Osteoblast (primary cell): ENCODE results near the gene ENOX1. TPM values are rescaled to one million over a fixed set of nuclear protein-coding genes. Genes with fewer than 3 reads are reported as not detected.

ENCODE experiments used
- DNase-seq: peaks from one replicate; pipeline ENCODE4 v3.0.0; 2011; ENCODE audit warnings: low spot score, mixed read lengths; ENCODE audit not compliant: insufficient read length; ENCODE audit errors: missing footprints
- H2AFZ ChIP-seq: 2 replicates; pipeline ENCODE4 v1.6.0; 2011; ENCODE audit warnings: mild to moderate bottlenecking, low read length
- H3K27ac ChIP-seq: 2 replicates; pipeline ENCODE4 v1.5.1; 2011; ENCODE audit warnings: mild to moderate bottlenecking, low read depth, low read length, moderate library complexity
- H3K27me3 ChIP-seq: 2 replicates; pipeline ENCODE4 v1.6.0; 2012; ENCODE audit warnings: mild to moderate bottlenecking, control low read depth, inconsistent platforms, low read length, moderate library complexity; ENCODE audit not compliant: insufficient read depth
- H3K36me3 ChIP-seq: 2 replicates; pipeline ENCODE4 v1.5.1; 2011; ENCODE audit warnings: mild to moderate bottlenecking, low read length, control low read depth, moderate library complexity; ENCODE audit not compliant: insufficient read depth
- H3K4me1 ChIP-seq: 2 replicates; pipeline ENCODE4 v1.5.1; 2011; ENCODE audit warnings: mild to moderate bottlenecking, low read length, control low read depth, moderate library complexity; ENCODE audit not compliant: insufficient read depth
- H3K4me2 ChIP-seq: 2 replicates; pipeline ENCODE4 v1.6.0; 2011; ENCODE audit warnings: mild to moderate bottlenecking, low read length; ENCODE audit not compliant: insufficient read depth
- H3K4me3 ChIP-seq: fragments of 200-600 bp; sonication (generic); 3 replicates; pipeline ENCODE4 v1.5.1; 2012; ENCODE audit warnings: mild to moderate bottlenecking, low read length, inconsistent platforms; ENCODE audit not compliant: insufficient read depth
- H3K79me2 ChIP-seq: 2 replicates; pipeline ENCODE4 v1.6.0; 2012; ENCODE audit warnings: mild to moderate bottlenecking, low read length, control low read depth, inconsistent platforms; ENCODE audit not compliant: insufficient read depth
- H3K9me3 ChIP-seq: 2 replicates; pipeline ENCODE4 v1.5.1; 2011; ENCODE audit warnings: low read depth, low read length, control low read depth
- H4K20me1 ChIP-seq: 2 replicates; pipeline ENCODE4 v1.6.0; 2012; ENCODE audit warnings: mild to moderate bottlenecking, low read length, control low read depth; ENCODE audit not compliant: insufficient read depth
- CTCF ChIP-seq: IDR thresholded peaks from 2 replicates; pipeline ENCODE4 v1.5.1; 2011; ENCODE audit warnings: mild to moderate bottlenecking, low read depth, low read length, moderate library complexity; ENCODE audit errors: extremely low read depth
- total RNA-seq: library from RNA; depleted of rRNA; stranded (reverse); fragments of >200 nt; gene quantifications from 2 replicates; pipeline ENCODE4 v1.2.3, GENCODE V29; 2012

Gene ENOX1
- total RNA-seq, 1 donor = 5.4 TPM

GRCh38 chr13:43238341-43239083 is 548.3 kb downstream of the ENOX1 start:
- Histone ChIP-seq H3K4me1 (peaks cover 4% of the 10 kb centered on the region), H3K4me3 (no peak overlapping the region), H3K4me2 (no peak overlapping the region), H2AFZ (no peak overlapping the region), H3K27me3 (no peaks in the 10 kb centered on the region), H4K20me1 (no peaks in the 10 kb centered on the region), H3K79me2 (no peaks in the 10 kb centered on the region), H3K36me3 (no peaks in the 10 kb centered on the region), H3K9me3 (no peaks in the 10 kb centered on the region), H3K27ac (no peak overlapping the region)
- DNase-seq = no peak
- TF ChIP-seq CTCF = no peak

- no peaks in the 10 kb centered on the region for H3K9me3 ChIP-seq
- H3K79me2 ChIP-seq = no peaks in the 10 kb centered on the region
- no peaks in the 10 kb centered on the region for H3K27me3 ChIP-seq
- H3K4me3 ChIP-seq = no peak overlapping the region
- no peak overlapping the region for H3K27ac ChIP-seq
- no peak for TF ChIP-seq CTCF
- DNase-seq = no peak
- no peaks in the 10 kb centered on the region for H4K20me1 ChIP-seq
- no peak overlapping the region for H2AFZ ChIP-seq
- H3K4me1 ChIP-seq = peaks cover 4% of the 10 kb centered on the region
- H3K4me2 ChIP-seq = no peak overlapping the region
- H3K36me3 ChIP-seq = no peaks in the 10 kb centered on the region
These were observed 549.2 kb downstream of the ENOX1 start for GRCh38 chr13:43237616-43238015.

GRCh38 chr13:43235028-43235427 is 551.7 kb downstream of the ENOX1 start:
- Histone ChIP-seq H3K27me3 (no peaks in the 10 kb centered on the region), H3K36me3 (no peaks in the 10 kb centered on the region), H3K79me2 (no peaks in the 10 kb centered on the region), H2AFZ (no peak overlapping the region), H4K20me1 (no peaks in the 10 kb centered on the region), H3K4me2 (no peak overlapping the region), H3K27ac (no peak overlapping the region), H3K9me3 (no peaks in the 10 kb centered on the region), H3K4me3 (no peak overlapping the region), H3K4me1 (peaks cover 4% of the 10 kb centered on the region)
- TF ChIP-seq CTCF = no peak
- no peak for DNase-seq

GRCh38 chr13:43232873-43233265 is 553.9 kb downstream of the ENOX1 start:
- no peak overlapping the region for H3K4me2 ChIP-seq
- no peaks in the 10 kb centered on the region for H3K79me2 ChIP-seq
- DNase-seq = no peak

More at GRCh38 chr13:43232873-43233265, 553.9 kb downstream of the ENOX1 start:
- Histone ChIP-seq H3K4me3 (no peak overlapping the region), H3K27me3 (no peaks in the 10 kb centered on the region), H3K27ac (no peak overlapping the region), H2AFZ (no peak overlapping the region), H3K9me3 (no peaks in the 10 kb centered on the region), H3K4me1 (peaks cover 7% of the 10 kb centered on the region), H3K36me3 (no peaks in the 10 kb centered on the region), H4K20me1 (no peaks in the 10 kb centered on the region)
- TF ChIP-seq CTCF = no peak
